Panc1 (cell line): ENCODE data around the gene DHCR24. TPM values are rescaled to one million over a fixed set of nuclear protein-coding genes. Genes with fewer than 3 reads are reported as not detected.

ENCODE experiments used
- ATAC-seq: fragments of 200-7000 bp; cut with Tn5 transposase; 2 replicates; pipeline ENCODE4 v1.9.1; 2020; ENCODE audit warnings: mild to moderate bottlenecking, moderate library complexity
- BruUV-seq: library from RNA; stranded (reverse); fragments of 400-500 nt; replicated peaks from 2 replicates; lab custom pipeline; 2021; lab: Mats Ljungman, UMichigan
- CTCF ChIA-PET: fragments of 300-600 bp; sonication (Branson Sonifier 250); formaldehyde crosslinking; loops from one replicate; lab custom pipeline; 2022; ENCODE audit warnings: antibody characterized with exemption; lab: Charles Lee
- POLR2A ChIA-PET: fragments of 300-600 bp; sonication (Branson Sonifier 250); formaldehyde crosslinking; loops from one replicate; lab custom pipeline; 2022; ENCODE audit warnings: antibody characterized with exemption; lab: Charles Lee
- DNase-seq: peaks from one replicate; pipeline ENCODE4 v3.0.0-alpha.2; 2010; ENCODE audit warnings: low read depth, low spot score
- H3K27ac ChIP-seq: 2 replicates; pipeline ENCODE4 v1.5.1; 2011; ENCODE audit warnings: mild to moderate bottlenecking, low read length, inconsistent platforms
- H3K27me3 ChIP-seq: fragments of 200-500 bp; sonication (Bioruptor generic); 2 replicates; pipeline ENCODE4 v1.6.0; 2014; ENCODE audit warnings: low read length, inconsistent platforms; ENCODE audit not compliant: control insufficient read depth, insufficient read depth
- H3K36me3 ChIP-seq: fragments of 200-500 bp; sonication (Bioruptor generic); 2 replicates; pipeline ENCODE4 v1.5.1; 2014; ENCODE audit warnings: inconsistent platforms, mild to moderate bottlenecking, low read length, moderate library complexity; ENCODE audit not compliant: control insufficient read depth, insufficient read depth
- H3K4me1 ChIP-seq: 2 replicates; pipeline ENCODE4 v1.5.1; 2011; ENCODE audit warnings: inconsistent platforms, mild to moderate bottlenecking, low read length, moderate library complexity; ENCODE audit not compliant: control insufficient read depth, insufficient read depth
- H3K4me3 ChIP-seq, 2 experiments: 2 replicates each; pipeline ENCODE4 v1.5.1; 2011 to 2012; ENCODE audit warnings: low read depth in 2 of 2, low read length in 2 of 2, mild to moderate bottlenecking in 2 of 2, inconsistent platforms in 1 of 2, moderate library complexity in 1 of 2
- H3K9me3 ChIP-seq: fragments of 200-500 bp; sonication (Bioruptor generic); 2 replicates; pipeline ENCODE4 v1.5.1; 2014; ENCODE audit warnings: low read depth, mild to moderate bottlenecking, inconsistent platforms, low read length, moderate library complexity; ENCODE audit not compliant: control insufficient read depth, insufficient read depth
- CTCF ChIP-seq: fragments of 450-650 bp; IDR thresholded peaks from 2 replicates; pipeline ENCODE4 v1.5.1; 2017; ENCODE audit warnings: mild to moderate bottlenecking
- POLR2AphosphoS5 ChIP-seq: IDR thresholded peaks from 2 replicates; pipeline ENCODE4 v1.6.1; 2012; ENCODE audit warnings: mild to moderate bottlenecking, low read depth, low read length, moderate library complexity
- REST ChIP-seq, 2 experiments: IDR thresholded peaks; 2 replicates each; pipeline ENCODE4 v1.6.1; 2011 to 2012; ENCODE audit warnings: low read depth in 2 of 2, control low read depth in 1 of 2, low read length in 1 of 2, mild to moderate bottlenecking in 1 of 2, moderate library complexity in 1 of 2; ENCODE audit not compliant: insufficient read depth in 1 of 2
- SIN3A ChIP-seq: IDR thresholded peaks from 2 replicates; pipeline ENCODE4 v1.6.1; 2012; ENCODE audit warnings: low read depth, mild to moderate bottlenecking, low read length, moderate library complexity, borderline replicate concordance; ENCODE audit not compliant: insufficient read depth
- TCF7L2 ChIP-seq: IDR thresholded peaks from 2 replicates; pipeline ENCODE4 v1.6.1; 2011; ENCODE audit warnings: mild to moderate bottlenecking, low read depth, low read length, inconsistent platforms
- in situ Hi-C: cut with HindIII; loops from 2 replicates; pipeline ENCODE4 v1.10.0; 2016; ENCODE audit warnings: low sequenced_read_pairs, low pct_unique_long_range_greater_than_20kb
- intact Hi-C: fragments of 100-400 bp; cut with micrococcal nuclease; formaldehyde crosslinking; loops from one replicate; pipeline ENCODE4 v1.10.0; 2022; ENCODE audit not compliant: unreplicated experiment
- total RNA-seq: library from RNA; stranded (reverse); gene quantifications from one replicate; pipeline ENCODE4 v1.2.1, GENCODE V29; 2021; ENCODE audit not compliant: unreplicated experiment

Gene DHCR24
- total RNA-seq, 1 experiment from 2014 or later: 313 TPM

- no TSS peak for BruUV-seq
- TF ChIP-seq CTCF: no peak
- no peak for TF ChIP-seq REST (IDR thresholded peaks at IDR 0.05; ENCODE audit: insufficient read depth in 1 of 2, low read depth in 2 of 2, low read length in 1 of 2)
- no peak for TF ChIP-seq POLR2AphosphoS5
- TF ChIP-seq SIN3A: no peak
- no peak for TF ChIP-seq TCF7L2
- ChIA-PET CTCF (no interaction called here), POLR2A (no interaction called here)
- H3K4me3 ChIP-seq: no peak overlapping the region
- no peak overlapping the region for H3K27ac ChIP-seq
- peaks cover 3% of the 10 kb centered on the region; the same call in 1 of the 2 replicates for H3K9me3 ChIP-seq
- intact Hi-C loops: no loop called here
- no peak for ATAC-seq
- no peaks in the 10 kb centered on the region for H3K4me1 ChIP-seq
- in situ Hi-C loops: no loop called here
- DNase-seq: no peak
- H3K36me3 ChIP-seq: no peaks in the 10 kb centered on the region
- no peaks in the 10 kb centered on the region for H3K27me3 ChIP-seq
These were observed 51.0 kb downstream of the DHCR24 start for GRCh38 chr1:54835970-54836369.

DNA sequence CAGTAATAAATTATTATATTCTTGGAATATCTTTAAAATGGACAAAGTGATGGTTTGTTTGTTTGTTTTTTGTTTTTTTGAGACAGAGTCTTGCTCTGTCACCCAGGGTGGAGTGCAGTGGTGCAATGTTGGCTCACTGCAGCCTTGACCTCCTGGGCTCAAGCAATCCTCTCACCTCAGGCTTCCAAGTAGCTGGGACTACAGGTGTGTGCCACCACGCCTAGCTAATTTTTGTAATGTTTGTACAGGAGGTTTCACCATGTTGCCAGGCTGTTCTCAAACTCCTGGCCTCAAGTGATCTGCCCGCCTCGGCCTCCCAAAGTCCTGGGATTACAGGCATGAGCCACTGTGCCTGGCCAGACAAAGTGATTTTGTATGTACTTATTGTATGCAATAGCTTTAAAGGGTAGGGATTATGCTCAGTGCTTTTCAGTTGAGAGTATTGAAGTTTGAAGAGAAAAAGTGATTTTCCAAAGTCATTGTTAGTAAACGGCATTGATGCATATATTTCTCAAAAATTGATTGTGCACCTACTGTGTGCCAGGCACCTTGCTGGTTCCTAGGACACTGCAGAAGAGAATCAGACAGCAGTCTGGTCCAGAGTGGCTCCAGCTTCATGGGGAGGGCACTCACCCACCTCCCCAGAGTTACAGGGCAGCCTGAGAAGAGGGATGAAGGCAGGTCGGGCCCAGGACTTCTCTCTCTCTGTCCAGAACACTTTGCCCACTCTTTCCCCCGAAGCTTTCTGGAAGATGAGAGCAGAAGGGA is 51.7 kb downstream of the DHCR24 start:
- DNase-seq (no peak), ATAC-seq (no peak)
- in situ Hi-C loops: no loop called here
- Histone ChIP-seq H3K27ac (no peak overlapping the region), H3K27me3 (no peaks in the 10 kb centered on the region), H3K4me3 (no peak overlapping the region), H3K9me3 (peaks cover 4% of the 10 kb centered on the region; the same call in 1 of the 2 replicates), H3K36me3 (no peaks in the 10 kb centered on the region), H3K4me1 (no peaks in the 10 kb centered on the region)
- intact Hi-C loops: no loop called here
- ChIA-PET POLR2A (no interaction called here), CTCF (no interaction called here)
- no TSS peak for BruUV-seq
- no peak for TF ChIP-seq TCF7L2
- no peak for TF ChIP-seq REST (IDR thresholded peaks at IDR 0.05; ENCODE audit: insufficient read depth in 1 of 2, low read depth in 2 of 2, low read length in 1 of 2)
- TF ChIP-seq CTCF: no peak
- TF ChIP-seq SIN3A: no peak
- no peak for TF ChIP-seq POLR2AphosphoS5
